Measurements from ENCODE around the gene TFR2.

GRCh38 chr7:100572949-100573675, 68.2 kb downstream of the TFR2 start:
- TF ChIP-seq CTCF (IDR thresholded peaks at IDR 0.05), result no peak
- TF ChIP-seq POLR2AphosphoS5 (IDR thresholded peaks at IDR 0.05), result no peak
- TF ChIP-seq POLR2A (IDR thresholded peaks at IDR 0.05), result no peak

All from breast epithelium (tissue), 3 donors.